Fibroblast of gingiva (primary cell): ENCODE measurements around the gene NDUFV1.
"Not testable (repeated sequence)": the region's sequence is repeated elsewhere in the genome, so short reads cannot be mapped to it uniquely, and the experiment has no call there.

ENCODE experiments used
- DNase-seq: peaks from one replicate; pipeline ENCODE4 v3.0.0-alpha.2; 2011; ENCODE audit warnings: low read depth

NDUFV1 gene

GRCh38 chr11:67586568-67587250, 20.0 kb upstream of the NDUFV1 start:
- no peak for DNase-seq

DNA sequence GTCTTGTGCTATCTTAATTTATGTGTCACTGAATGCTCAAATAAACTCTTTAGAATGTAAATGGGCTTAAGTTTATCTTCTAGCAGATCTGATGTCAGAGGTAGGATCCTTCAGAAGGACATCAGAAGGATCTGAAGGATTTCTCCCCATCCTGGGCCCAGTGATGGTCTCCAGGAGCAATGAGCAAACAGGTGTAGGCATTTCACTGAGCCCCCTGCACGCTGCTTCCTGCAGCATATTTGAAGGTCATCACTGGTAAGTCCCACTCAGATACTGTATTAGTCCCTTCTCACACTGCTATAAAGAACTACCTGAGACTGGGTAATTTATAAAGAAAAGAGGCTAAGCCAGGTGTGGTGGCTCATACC, 18.6 kb upstream of the NDUFV1 start:
- no peak for DNase-seq

- not testable (repeated sequence) for DNase-seq
Observed at GRCh38 chr11:67588899-67589415, 17.8 kb upstream of the NDUFV1 start.

- no peak for DNase-seq
Observed at GRCh38 chr11:67592880-67593564, 13.7 kb upstream of the NDUFV1 start.

DNA sequence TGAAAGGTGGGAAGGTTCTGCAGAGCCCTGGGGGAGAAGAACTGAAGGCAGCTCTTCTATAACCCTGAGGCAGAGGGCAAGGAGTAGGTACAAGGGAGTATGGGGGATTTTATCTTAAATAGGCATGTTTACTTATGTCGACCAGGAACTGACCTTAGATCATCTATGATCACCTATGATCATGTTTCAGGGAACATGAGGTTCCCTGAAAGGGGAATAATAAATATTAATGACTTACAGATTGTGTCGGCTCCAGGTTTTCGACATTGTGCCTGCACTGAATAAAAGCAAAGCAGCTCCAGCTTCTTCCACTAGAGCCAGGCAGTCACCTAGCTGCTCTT, 13.2 kb upstream of the NDUFV1 start:
- DNase-seq: no peak

- no peak for DNase-seq
Observed at GRCh38 chr11:67594480-67594879, 12.3 kb upstream of the NDUFV1 start.

- no peak for DNase-seq
Observed at GRCh38 chr11:67596753-67597300, 9.9 kb upstream of the NDUFV1 start.

DNA sequence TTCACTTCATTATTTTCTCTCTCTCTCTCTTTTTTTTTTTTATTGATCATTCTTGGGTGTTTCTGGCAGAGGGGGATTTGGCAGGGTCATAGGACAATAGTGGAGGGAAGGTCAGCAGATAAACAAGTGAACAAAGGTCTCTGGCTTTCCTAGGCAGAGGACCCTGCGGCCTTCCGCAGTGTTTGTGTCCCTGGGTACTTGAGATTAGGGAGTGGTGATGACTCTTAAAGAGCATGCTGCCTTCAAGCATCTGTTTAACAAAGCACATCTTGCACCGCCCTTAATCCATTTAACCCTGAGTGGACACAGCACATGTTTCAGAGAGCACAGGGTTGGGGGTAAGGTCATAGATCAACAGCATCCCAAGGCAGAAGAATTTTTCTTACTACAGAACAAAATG, 9.3 kb upstream of the NDUFV1 start:
- not testable (repeated sequence) for DNase-seq

DNA sequence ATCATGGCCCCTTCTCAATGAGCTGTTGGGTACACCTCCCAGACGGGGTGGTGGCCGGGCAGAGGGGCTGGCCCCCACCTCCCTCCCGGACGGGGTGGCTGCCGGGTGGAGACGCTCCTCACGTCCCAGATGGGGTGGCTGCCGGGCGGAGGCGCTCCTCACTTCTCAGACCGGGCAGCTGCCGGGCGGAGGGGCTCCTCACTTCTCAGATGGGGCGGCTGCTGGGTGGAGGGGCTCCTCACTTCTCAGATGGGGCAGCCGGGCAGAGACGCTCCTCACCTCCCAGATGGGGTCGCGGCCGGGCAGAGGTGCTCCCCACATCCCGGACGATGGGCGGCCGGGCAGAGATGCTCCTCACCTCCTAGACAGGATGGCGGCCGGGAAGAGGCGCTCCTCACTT, 8.8 kb upstream of the NDUFV1 start:
- DNase-seq: not testable (repeated sequence)

DNA sequence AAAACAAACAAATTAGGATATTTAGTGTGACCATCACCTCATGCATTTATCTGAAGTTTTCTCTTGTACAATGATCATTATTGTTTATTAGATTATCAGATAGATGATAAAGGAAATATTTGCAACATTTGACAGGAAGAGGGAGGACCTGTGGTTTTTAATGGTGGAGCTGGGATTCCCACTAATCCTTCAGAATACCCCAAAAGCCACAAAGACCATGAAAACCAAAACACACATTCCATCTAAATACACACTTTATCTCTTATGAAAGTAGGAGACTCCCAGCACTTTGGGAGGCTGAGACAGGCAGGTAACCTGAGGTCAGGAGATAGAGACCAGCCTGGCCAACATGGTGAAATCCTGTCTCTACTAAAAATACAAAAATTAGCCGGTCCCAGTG, 7.6 kb upstream of the NDUFV1 start:
- no peak for DNase-seq

- DNase-seq: no peak
Observed at GRCh38 chr11:67600324-67601029, 6.3 kb upstream of the NDUFV1 start.

GRCh38 chr11:67601098-67601497, 5.6 kb upstream of the NDUFV1 start:
- DNase-seq: no peak

GRCh38 chr11:67604119-67604518, 2.6 kb upstream of the NDUFV1 start:
- not testable (repeated sequence) for DNase-seq

DNA sequence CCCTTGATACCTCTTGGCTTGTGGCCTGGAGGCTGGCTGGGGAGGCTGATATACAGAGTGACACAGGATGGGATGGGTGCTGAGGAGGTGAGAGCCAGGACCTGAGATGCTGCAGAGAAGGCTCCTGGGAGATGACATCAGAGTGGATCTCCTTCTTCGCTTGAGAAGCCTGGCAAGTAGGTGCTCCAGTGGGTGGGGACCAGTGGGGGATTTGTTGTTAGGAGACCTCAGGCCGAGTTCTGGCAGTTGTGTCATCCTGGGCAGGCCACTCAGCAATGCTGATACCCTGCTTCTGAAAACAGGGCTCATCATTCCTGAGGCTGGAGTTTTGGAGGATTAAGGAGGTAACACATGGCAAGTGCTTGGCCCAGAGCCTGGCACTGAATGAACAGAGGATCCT, 1.9 kb upstream of the NDUFV1 start:
- DNase-seq: no peak

- no peak for DNase-seq
Observed at GRCh38 chr11:67605231-67606011, 1.3 kb upstream of the NDUFV1 start.

DNA sequence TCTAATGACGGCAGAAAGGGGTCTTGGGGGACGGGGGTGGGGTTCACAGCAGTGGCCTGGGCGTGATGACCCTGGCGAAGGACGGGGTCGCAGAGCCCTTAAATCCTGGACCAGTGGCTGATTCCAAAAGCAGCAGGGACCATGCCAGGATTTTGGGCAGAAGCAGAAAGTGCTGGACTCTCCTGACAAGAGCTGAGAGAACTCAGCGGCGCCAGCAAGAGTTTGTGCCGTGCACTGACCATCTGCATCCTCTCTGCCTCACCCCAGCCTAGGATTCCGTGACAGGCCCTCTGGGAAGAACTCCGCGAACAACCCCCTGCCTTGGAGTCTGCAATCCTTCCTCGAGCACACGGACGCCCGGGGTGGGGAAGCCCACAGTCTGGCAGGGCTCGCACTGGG, 644 bp upstream of the NDUFV1 start:
- no peak for DNase-seq

GRCh38 chr11:67607507-67607906, 771 bp downstream of the NDUFV1 start:
- no peak for DNase-seq

DNA sequence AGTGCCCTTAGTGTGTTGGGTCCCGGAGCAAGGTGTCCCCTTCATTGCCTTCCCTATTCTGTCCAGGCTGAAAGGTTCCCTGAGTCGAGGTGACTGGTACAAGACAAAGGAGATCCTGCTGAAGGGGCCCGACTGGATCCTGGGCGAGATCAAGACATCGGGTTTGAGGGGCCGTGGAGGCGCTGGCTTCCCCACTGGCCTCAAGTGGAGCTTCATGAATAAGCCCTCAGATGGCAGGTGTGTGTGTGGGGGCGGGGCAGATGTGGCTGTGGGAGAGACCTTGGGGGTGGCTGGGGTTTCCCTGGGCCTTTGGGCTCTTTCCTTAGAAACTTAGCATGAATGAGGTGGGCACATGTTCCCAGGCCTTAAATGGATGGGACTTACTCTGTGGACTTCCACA, 1.8 kb downstream of the NDUFV1 start:
- no peak for DNase-seq

DNA sequence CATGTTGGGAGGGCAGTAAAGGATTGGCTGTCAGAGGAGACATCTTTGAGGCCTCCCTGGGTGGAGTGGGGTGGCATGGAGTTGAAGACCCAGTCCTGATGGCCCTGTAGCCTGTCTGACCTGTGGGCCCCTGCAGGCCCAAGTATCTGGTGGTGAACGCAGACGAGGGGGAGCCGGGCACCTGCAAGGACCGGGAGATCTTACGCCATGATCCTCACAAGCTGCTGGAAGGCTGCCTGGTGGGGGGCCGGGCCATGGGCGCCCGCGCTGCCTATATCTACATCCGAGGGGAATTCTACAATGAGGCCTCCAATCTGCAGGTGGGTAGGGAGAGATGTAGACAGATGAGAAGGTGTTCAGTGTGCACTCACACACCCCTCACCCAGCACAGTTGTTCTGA, 2.6 kb downstream of the NDUFV1 start:
- DNase-seq: no peak

GRCh38 chr11:67610302-67610868, 3.6 kb downstream of the NDUFV1 start:
- DNase-seq: no peak

DNA sequence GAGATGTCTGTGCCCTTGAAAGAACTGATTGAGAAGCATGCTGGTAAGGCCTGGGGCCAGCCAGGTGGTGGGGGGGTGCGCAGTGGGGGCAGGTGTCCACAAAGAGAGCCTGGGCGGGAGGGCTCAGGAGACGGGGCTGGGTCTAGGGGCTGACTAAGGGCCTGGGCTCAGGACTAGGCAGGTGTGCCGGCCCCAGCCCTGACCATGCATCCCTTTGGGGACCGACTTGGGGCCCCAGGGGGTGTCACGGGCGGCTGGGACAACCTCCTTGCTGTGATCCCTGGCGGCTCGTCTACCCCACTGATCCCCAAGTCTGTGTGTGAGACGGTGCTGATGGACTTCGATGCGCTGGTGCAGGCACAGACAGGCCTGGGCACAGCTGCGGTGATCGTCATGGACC, 4.4 kb downstream of the NDUFV1 start:
- DNase-seq: no peak
